ENCODE results near the gene IGLL5. TPM values are rescaled to one million over a fixed set of nuclear protein-coding genes. Genes with fewer than 3 reads are reported as not detected.

The IGLL5 gene
- total and polyA plus RNA-seq, 9 of the 15 experiments (the other 6 are each of a cell fraction or from before 2014, with no cell fraction given), result not detected

DNA sequence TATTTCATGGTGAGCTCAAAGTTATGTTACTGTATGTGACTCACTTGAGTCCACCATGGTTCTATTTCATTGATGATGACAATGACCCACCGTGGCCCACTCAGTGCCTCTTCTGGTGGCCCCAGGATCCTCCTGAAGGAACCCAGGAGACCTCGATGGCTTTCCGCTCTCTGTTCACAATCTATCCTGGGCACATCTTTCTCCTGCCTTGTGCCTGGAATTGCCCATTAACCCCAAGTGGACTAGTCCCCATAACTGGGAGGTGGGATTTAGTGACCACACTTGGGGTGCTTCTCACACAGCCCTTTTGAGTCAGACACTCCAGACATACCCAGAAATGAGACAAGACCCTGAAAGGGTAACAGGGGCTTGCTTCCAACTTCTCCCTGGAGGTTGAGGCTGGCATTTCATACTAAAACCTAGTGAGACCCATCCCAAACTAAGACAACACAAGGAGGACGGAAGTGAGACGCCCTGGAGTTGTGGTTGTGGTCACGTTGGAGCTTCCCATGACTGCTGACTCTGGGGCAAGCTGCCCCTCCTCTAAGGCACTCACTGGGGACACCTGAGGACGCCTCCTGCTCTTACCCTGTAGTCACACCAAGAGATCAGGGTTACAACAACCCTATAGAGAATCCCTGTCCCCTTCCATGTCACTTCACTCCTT lies 22.1 kb downstream of the IGLL5 start (continued):
- TF ChIP-seq UBTF (IDR thresholded peaks at IDR 0.05; ENCODE audit: borderline replicate concordance in 1 of 2, low read depth in 2 of 2, low read length in 2 of 2) (0 out of 4 replicates have a peak, but pooled peaks of 1 of the 2 experiments have one; percentile 21), MCM7 (IDR thresholded peaks at IDR 0.05) (0 out of 4 replicates have a peak, but pooled peaks of 1 of the 2 experiments have one; percentile 14)

DNA sequence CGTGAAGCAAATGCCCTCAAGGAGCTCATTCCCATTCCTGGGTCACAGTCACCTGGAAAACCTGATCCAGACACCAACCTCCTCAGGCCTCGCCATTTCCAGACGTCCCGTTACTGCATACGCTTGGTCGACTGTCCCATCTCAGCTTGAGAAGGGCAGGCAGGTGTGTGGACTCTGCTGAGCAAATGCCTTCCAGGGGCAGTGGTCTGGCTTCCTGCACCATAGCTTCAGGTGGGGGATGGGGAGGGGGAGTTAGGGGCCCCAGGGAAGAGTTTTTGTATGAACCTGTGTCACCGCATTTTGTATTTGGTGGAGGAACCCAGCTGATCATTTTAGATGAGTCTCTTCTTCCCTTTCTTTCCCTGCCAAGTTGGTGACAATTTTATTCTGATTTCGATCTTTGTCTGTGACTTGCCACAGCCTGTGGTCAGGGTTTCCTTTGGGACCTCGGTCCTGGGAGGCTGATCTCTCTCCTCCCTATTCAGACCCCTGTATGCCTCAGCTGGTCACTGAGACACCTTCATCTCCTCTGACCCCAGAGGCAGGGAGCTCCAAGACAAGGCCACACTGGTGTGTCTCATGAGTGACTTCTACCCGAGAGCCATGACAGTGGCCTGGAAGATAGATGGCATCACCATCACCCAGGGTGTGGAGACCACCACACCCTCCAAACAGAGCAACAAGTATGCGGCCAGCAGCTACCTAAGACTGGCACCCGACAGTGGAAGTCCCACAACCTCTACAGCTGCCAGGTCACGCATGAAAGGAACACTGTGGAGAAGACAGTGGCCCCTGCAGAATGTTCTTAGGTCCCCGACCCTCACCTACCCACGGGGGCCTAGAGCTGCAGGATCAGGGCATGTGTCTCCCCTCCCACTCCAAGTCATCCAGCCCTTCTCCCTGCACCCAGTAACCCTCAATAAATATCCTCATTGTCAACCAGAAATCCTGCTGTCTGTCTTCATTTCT lies 22.9 kb downstream of the IGLL5 start:
- Histone ChIP-seq H3K4me1 (replicated peaks in 1 of 2; ENCODE audit: control insufficient read depth in 2 of 2, insufficient read depth in 2 of 2, low read length in 2 of 2) (no peaks in the 10 kb centered on the region), H3K79me2 (ENCODE audit: control insufficient read depth, insufficient read depth, low read length) (no peaks in the 10 kb centered on the region), H3K27ac (ENCODE audit: extremely low read depth, low read depth, low read length) (no peak overlapping the region), H3K4me3 (no peak overlapping the region), H3K9ac (ENCODE audit: insufficient read depth in 1 of 2, low read depth in 2 of 2, low read length in 2 of 2) (peak overlapping the region in 1 of 2 experiments; percentile 5; a peak in 1 of 4 replicates), H3K36me3 (ENCODE audit: control insufficient read depth, insufficient read depth, low read length) (no peaks in the 10 kb centered on the region), H2AFZ (ENCODE audit: low read depth, low read length) (no peak overlapping the region), H3K27me3 (ENCODE audit: control insufficient read depth in 2 of 2, insufficient read depth in 2 of 2, low read length in 2 of 2) (peaks cover 45 to 85% of the 10 kb centered on the region in 2 experiments), H4K20me1 (replicated peaks; ENCODE audit: control insufficient read depth, insufficient read depth, low read length) (peaks cover 81% of the 10 kb centered on the region), H3K9me1 (ENCODE audit: control insufficient read depth, insufficient read depth, low read length) (peaks cover 3% of the 10 kb centered on the region), H3K4me2 (ENCODE audit: insufficient read depth, low read length) (no peak overlapping the region), H3K9me3 (replicated peaks; ENCODE audit: control insufficient read depth, insufficient read depth, low read depth, low read length) (no peaks in the 10 kb centered on the region)
- FAIRE-seq (no peak), DNase-seq (ENCODE audit: extremely low read depth in 1 of 4, low spot score in 3 of 4) (peak in 3 of 4 experiments; percentile 58 to 59 (median 58)), ATAC-seq (no peak)
- in situ Hi-C loops (cut with MboI), result no loop called here
- no TSS peak for BruUV-seq (replicated peaks)
- intact Hi-C loops (cut with micrococcal nuclease), result no loop called here
- POLR2A ChIA-PET, result interaction anchor here (0.5 to 1.5 kb wide), 9 partner anchors 10 to 446 kb away, joined by 3 to 4 read pairs (median 3); no protein-coding TSS in a partner anchor
- CTCF ChIA-PET (ENCODE audit: low intra/inter-chr PET ratio), result no interaction called here
- under 1% methylated on average over 15 of the region's 15 CpGs for WGBS (ENCODE audit: insufficient coverage, low coverage, missing lambda C conversion rate)
- TF ChIP-seq ATF1 (CRISPR knock-in tag; IDR thresholded peaks at IDR 0.05) (0 out of 2 replicates have a peak, but pooled peaks have one; percentile 38), ATF1 (tag; IDR thresholded peaks at IDR 0.05) (no peak), JUN (IDR thresholded peaks at IDR 0.05; ENCODE audit: borderline replicate concordance, low read depth, low read length) (no peak), JUN (CRISPR knock-in tag; IDR thresholded peaks at IDR 0.05; ENCODE audit: borderline replicate concordance) (no peak), SMARCB1 (IDR thresholded peaks at IDR 0.05; ENCODE audit: insufficient read length, low read depth) (no peak), BCL6 (CRISPR knock-in tag; IDR thresholded peaks at IDR 0.05) (no peak), PBX2 (CRISPR knock-in tag; IDR thresholded peaks at IDR 0.05; ENCODE audit: low read depth) (0 out of 2 replicates have a peak, but pooled peaks have one; percentile 19), PBX2 (tag; conservative IDR thresholded peaks at IDR 0.05; ENCODE audit: low read depth) (no peak)

All from K562 (cell line).